Smooth muscle cell (in vitro differentiated cells): ENCODE results near the gene APOH. TPM values are rescaled to one million over a fixed set of nuclear protein-coding genes. Genes with fewer than 3 reads are reported as not detected.

Experiments used
- DNase-seq: peaks from one replicate; lab custom pipeline; 2025; ENCODE audit not compliant: unreplicated experiment; lab: John Stamatoyannopoulos, UW
- H2AFZ ChIP-seq: fragments of 200-600 bp; sonication (generic); 2 replicates; pipeline ENCODE4 v1.6.0; 2016; ENCODE audit warnings: antibody characterized with exemption, low read depth, mild to moderate bottlenecking
- H3F3A ChIP-seq: fragments of 200-600 bp; sonication (generic); 2 replicates; pipeline ENCODE4 v1.6.0; 2017; ENCODE audit warnings: antibody characterized with exemption, low read depth
- H3K27ac ChIP-seq: fragments of 200-600 bp; sonication (generic); 2 replicates; pipeline ENCODE4 v1.5.1; 2016; ENCODE audit warnings: low read depth, mild to moderate bottlenecking
- H3K27me3 ChIP-seq: fragments of 200-600 bp; sonication (generic); 2 replicates; pipeline ENCODE4 v1.6.1; 2016; ENCODE audit warnings: low read depth, mild to moderate bottlenecking
- H3K36me3 ChIP-seq: fragments of 200-600 bp; sonication (generic); 2 replicates; pipeline ENCODE4 v1.5.1; 2016; ENCODE audit warnings: low read depth
- H3K4me1 ChIP-seq: fragments of 200-600 bp; sonication (generic); 2 replicates; pipeline ENCODE4 v1.5.1; 2016; ENCODE audit warnings: low read depth
- H3K4me2 ChIP-seq: fragments of 200-600 bp; sonication (generic); 2 replicates; pipeline ENCODE4 v1.6.0; 2016; ENCODE audit warnings: mild to moderate bottlenecking
- H3K4me3 ChIP-seq: fragments of 200-600 bp; sonication (generic); 2 replicates; pipeline ENCODE4 v1.5.1; 2016; ENCODE audit warnings: mild to moderate bottlenecking
- H3K79me2 ChIP-seq: fragments of 200-600 bp; sonication (generic); 2 replicates; pipeline ENCODE4 v1.6.0; 2016; ENCODE audit warnings: low read depth, mild to moderate bottlenecking
- H3K9ac ChIP-seq: fragments of 200-600 bp; sonication (generic); 2 replicates; pipeline ENCODE4 v1.6.0; 2016; ENCODE audit warnings: low read depth
- H3K9me3 ChIP-seq: fragments of 200-600 bp; sonication (generic); replicated peaks from 2 replicates; pipeline ENCODE4 v1.5.1; 2016; ENCODE audit warnings: low read depth
- H4K20me1 ChIP-seq: fragments of 200-600 bp; sonication (generic); 2 replicates; pipeline ENCODE4 v1.6.0; 2016; ENCODE audit warnings: low read depth
- CTCF ChIP-seq: fragments of 200-600 bp; sonication (generic); IDR thresholded peaks from 2 replicates; pipeline ENCODE4 v1.5.1; 2017; ENCODE audit warnings: borderline replicate concordance, mild to moderate bottlenecking, antibody characterized with exemption; ENCODE audit not compliant: insufficient read depth, poor library complexity, severe bottlenecking
- WGBS: methylation state at CpG from one replicate; pipeline ENCODE4 v1.1.7; 2016; ENCODE audit warnings: low lambda C conversion rate; 5-methylcytosine and 5-hydroxymethylcytosine counted together
- polyA plus RNA-seq: library from polyadenylated mRNA; unstranded; fragments of >200 nt; fragmentation: Nextera tagmentation; extraction: Ambion mirVana; gene quantifications from 2 replicates; pipeline ENCODE4 v1.2.1, GENCODE V29; 2016
- total RNA-seq: library from RNA; depleted of rRNA; stranded (reverse); fragments of >200 nt; gene quantifications from 2 replicates; pipeline ENCODE4 v1.2.3, GENCODE V29; 2014

Gene APOH
- total and polyA plus RNA-seq, 2 experiments from 2014 or later: not detected

- Histone ChIP-seq H3K4me3 (no peak overlapping the region), H3K4me2 (peak overlapping the region; percentile 66), H2AFZ (no peak overlapping the region), H3K9ac (no peak overlapping the region), H3K9me3 (no peaks in the 10 kb centered on the region), H3K79me2 (no peaks in the 10 kb centered on the region), H4K20me1 (no peaks in the 10 kb centered on the region), H3K4me1 (peaks cover 8% of the 10 kb centered on the region), H3F3A (peaks cover 6% of the 10 kb centered on the region), H3K27ac (peak overlapping the region; percentile 87), H3K27me3 (no peaks in the 10 kb centered on the region), H3K36me3 (no peaks in the 10 kb centered on the region)
- WGBS: 23% methylated on average over 6 of the region's 6 CpGs
- no peak for TF ChIP-seq CTCF
- DNase-seq: no peak
Observed at GRCh38 chr17:66275651-66276050, 46.4 kb upstream of the APOH start.

GRCh38 chr17:66273586-66273848 is 44.3 kb upstream of the APOH start:
- H2AFZ ChIP-seq: no peak overlapping the region
- H3K9ac ChIP-seq: no peak overlapping the region
- H4K20me1 ChIP-seq: no peaks in the 10 kb centered on the region
- H3K9me3 ChIP-seq: no peaks in the 10 kb centered on the region
- H3K4me1 ChIP-seq: peaks cover 8% of the 10 kb centered on the region
- peak overlapping the region; percentile 23 for H3K4me2 ChIP-seq
- no peaks in the 10 kb centered on the region for H3K79me2 ChIP-seq
- H3K36me3 ChIP-seq: no peaks in the 10 kb centered on the region
- H3F3A ChIP-seq: peaks cover 6% of the 10 kb centered on the region
- no peak for DNase-seq
- no peak for TF ChIP-seq CTCF
- H3K4me3 ChIP-seq: no peak overlapping the region
- H3K27ac ChIP-seq: peak overlapping the region; percentile 82
- H3K27me3 ChIP-seq: no peaks in the 10 kb centered on the region

GRCh38 chr17:66272811-66273585 is 43.8 kb upstream of the APOH start:
- Histone ChIP-seq H3F3A (peaks cover 6% of the 10 kb centered on the region), H3K9ac (peak overlapping the region; percentile 41), H3K79me2 (no peaks in the 10 kb centered on the region), H3K36me3 (no peaks in the 10 kb centered on the region), H2AFZ (no peak overlapping the region), H3K4me2 (peak overlapping the region; percentile 75), H3K27ac (peak overlapping the region; percentile 82), H3K4me1 (peaks cover 8% of the 10 kb centered on the region), H3K9me3 (no peaks in the 10 kb centered on the region), H3K27me3 (no peaks in the 10 kb centered on the region), H3K4me3 (no peak overlapping the region), H4K20me1 (no peaks in the 10 kb centered on the region)
- no peak for DNase-seq
- no peak for TF ChIP-seq CTCF
- WGBS: 21% methylated on average over 5 of the region's 5 CpGs

GRCh38 chr17:66271512-66271911 is 42.3 kb upstream of the APOH start:
- Histone ChIP-seq H3K9ac (no peak overlapping the region), H3K27me3 (no peaks in the 10 kb centered on the region), H3K4me2 (no peak overlapping the region), H3K9me3 (no peaks in the 10 kb centered on the region), H3K79me2 (no peaks in the 10 kb centered on the region), H4K20me1 (no peaks in the 10 kb centered on the region), H3K4me3 (no peak overlapping the region), H3F3A (peaks cover 6% of the 10 kb centered on the region), H3K4me1 (peaks cover 5% of the 10 kb centered on the region), H2AFZ (no peak overlapping the region), H3K27ac (no peak overlapping the region), H3K36me3 (no peaks in the 10 kb centered on the region)
- 94% methylated on average over 3 of the region's 3 CpGs for WGBS
- TF ChIP-seq CTCF: no peak
- DNase-seq: no peak
